HepG2 (cell line): ENCODE results near the gene LZTR1. TPM values are rescaled to one million over a fixed set of nuclear protein-coding genes. Genes with fewer than 3 reads are reported as not detected.

Experiments
- BORCS8-MEF2B ChIP-seq: sonication (generic); formaldehyde crosslinking; IDR thresholded peaks from 2 replicates; pipeline ENCODE4 v1.8.0; 2022; ENCODE audit warnings: mild to moderate bottlenecking, missing genetic modification reagents
- CAMTA2 ChIP-seq: sonication (generic); formaldehyde crosslinking; IDR thresholded peaks from 2 replicates; pipeline ENCODE4 v1.4.0; 2020; ENCODE audit warnings: mild to moderate bottlenecking, missing genetic modification reagents, borderline replicate concordance
- FOXO1 ChIP-seq: sonication (generic); formaldehyde crosslinking; IDR thresholded peaks from 2 replicates; pipeline ENCODE4 v1.4.0; 2020; ENCODE audit warnings: missing genetic modification reagents
- HOXD1 ChIP-seq: sonication (generic); formaldehyde crosslinking; IDR thresholded peaks from 2 replicates; pipeline ENCODE4 v1.5.0; 2020; ENCODE audit warnings: missing genetic modification reagents
- KLF16 ChIP-seq, 2 experiments: sonication (generic) in 1 of 2; formaldehyde crosslinking in 1 of 2; IDR thresholded peaks; 2 replicates each; pipeline versions ENCODE4 v1.6.1 to v1.8.0; 2016 to 2023; ENCODE audit warnings: missing genetic modification reagents in 2 of 2, missing compliant biosample characterization in 1 of 2
- MIXL1 ChIP-seq: IDR thresholded peaks from 2 replicates; pipeline ENCODE4 v1.6.1; 2016
- MXD4 ChIP-seq: IDR thresholded peaks from 2 replicates; pipeline ENCODE4 v1.6.1; 2016; ENCODE audit warnings: mild to moderate bottlenecking, missing biosample characterization, missing genetic modification reagents
- NR2F6 ChIP-seq, 2 experiments: IDR thresholded peaks; 2 replicates each; pipeline ENCODE4 v1.6.1; 2016; ENCODE audit warnings: antibody characterized with exemption in 1 of 2, mild to moderate bottlenecking in 1 of 2
- SOX6 ChIP-seq, 2 experiments: fragments of 450-650 bp in 1 of 2; sonication (generic) in 1 of 2; formaldehyde crosslinking in 1 of 2; IDR thresholded peaks; 2 replicates each; pipeline versions ENCODE4 v1.4.0 to v1.6.1; 2017 to 2020; ENCODE audit warnings: antibody characterized with exemption in 1 of 2, mild to moderate bottlenecking in 1 of 2, missing genetic modification reagents in 1 of 2
- TBX3 ChIP-seq: fragments of 450-650 bp; IDR thresholded peaks from 2 replicates; pipeline ENCODE4 v1.6.1; 2017; ENCODE audit warnings: antibody characterized with exemption, mild to moderate bottlenecking, inconsistent platforms, borderline replicate concordance
- ZNF101 ChIP-seq: sonication (generic); formaldehyde crosslinking; IDR thresholded peaks from 2 replicates; pipeline ENCODE4 v1.4.0; 2020; ENCODE audit warnings: mild to moderate bottlenecking, low read depth, missing genetic modification reagents, borderline replicate concordance
- polyA plus RNA-seq, 8 experiments: library from polyadenylated mRNA; depleted of rRNA in 3 of 8; stranded (reverse) in 7 of 8; unstranded in 1 of 8; fragments of >200 nt; fragmentation: Illumina TruSeq in 4 of 8; extraction: Trizol in 4 of 8; gene quantifications; 2 replicates each; pipeline versions ENCODE4 v1.2.1 to v1.2.3, GENCODE V29; 2011 to 2016; ENCODE audit warnings: low read depth in 4 of 8, missing spikeins in 1 of 8, mixed read lengths in 1 of 8; ENCODE audit not compliant: insufficient read depth in 1 of 8
- total RNA-seq, 5 experiments: library from RNA; depleted of rRNA; stranded (reverse); fragments of >200 nt; fragmentation: Illumina TruSeq; extraction: Trizol; gene quantifications; 2 replicates each; pipeline ENCODE4 v1.2.3, GENCODE V29; 2016; ENCODE audit warnings: low read depth in 1 of 5
- TF ChIP-seq, protein P1 (sequence below), 2 experiments: sonication (generic) in 1 of 2; formaldehyde crosslinking in 1 of 2; IDR thresholded peaks; 2 replicates each; pipeline versions ENCODE4 v1.5.1 to v1.6.1; 2011 to 2020; ENCODE audit warnings: borderline replicate concordance in 1 of 2, low read depth in 1 of 2, low read length in 1 of 2, mild to moderate bottlenecking in 1 of 2, missing genetic modification reagents in 1 of 2, moderate library complexity in 1 of 2
- TF ChIP-seq, protein P2 (sequence below): sonication (generic); formaldehyde crosslinking; IDR thresholded peaks from 2 replicates; pipeline ENCODE4 v1.8.1; 2023; ENCODE audit warnings: mild to moderate bottlenecking, moderate library complexity, missing genetic modification reagents
- TF ChIP-seq, protein P3 (sequence below): sonication (generic); formaldehyde crosslinking; IDR thresholded peaks from 2 replicates; pipeline ENCODE4 v1.5.0; 2020; ENCODE audit warnings: mild to moderate bottlenecking, missing genetic modification reagents
- TF ChIP-seq, protein P4 (sequence below): IDR thresholded peaks from 2 replicates; pipeline ENCODE4 v1.6.1; 2012; ENCODE audit warnings: low read depth, low read length, improper control_type of control experiment
- TF ChIP-seq, protein P5 (sequence below): sonication (generic); formaldehyde crosslinking; IDR thresholded peaks from 2 replicates; pipeline ENCODE4 v1.4.0; 2020; ENCODE audit warnings: missing genetic modification reagents
- TF ChIP-seq, protein P6 (sequence below): sonication (generic); formaldehyde crosslinking; IDR thresholded peaks from 2 replicates; pipeline ENCODE4 v1.4.0; 2020; ENCODE audit warnings: missing genetic modification reagents

LZTR1 gene
- total and polyA plus RNA-seq, 2 of the 13 experiments (the other 11 are each of a cell fraction or from before 2014, with no cell fraction given), result 21.8 to 22.4 TPM

DNA sequence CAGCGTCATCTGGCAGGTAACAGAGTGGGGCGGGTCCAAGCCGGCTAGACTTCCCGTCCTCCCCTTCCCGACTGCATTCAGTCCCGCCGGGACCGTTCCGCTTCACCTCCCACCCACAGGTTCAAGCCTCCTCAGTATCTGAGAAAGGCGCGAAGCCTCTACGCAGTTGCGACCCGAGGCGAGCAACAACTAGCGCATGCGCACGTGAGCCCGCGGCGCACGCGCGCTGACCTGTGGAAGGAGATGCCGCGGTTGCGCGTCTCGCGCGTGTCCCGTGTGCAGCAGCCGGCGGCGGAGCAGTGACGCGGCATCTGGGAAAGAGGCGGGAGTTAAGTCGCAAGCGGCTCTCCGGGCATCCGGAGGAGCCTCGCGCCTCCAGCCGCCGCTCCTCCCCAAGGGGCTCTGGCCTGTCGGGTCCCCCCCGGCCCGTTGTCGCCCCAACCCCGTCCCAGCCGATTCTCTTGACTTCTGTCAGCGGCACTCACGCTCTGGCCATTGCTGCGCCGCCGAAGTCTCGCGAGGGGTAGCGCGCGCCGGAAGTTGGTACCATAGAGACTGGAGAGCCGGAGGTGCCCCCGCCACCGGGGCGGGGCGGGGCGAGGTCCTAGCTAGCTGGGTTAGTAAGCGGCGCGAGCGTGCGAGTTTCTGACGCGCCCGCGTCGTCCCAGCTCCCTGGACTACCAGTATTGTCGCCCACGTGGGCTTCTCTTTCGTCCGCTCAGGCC is 19.7 kb downstream of the LZTR1 start, which contains the start of gene THAP7 (continued):
- TF ChIP-seq, protein P1, sequence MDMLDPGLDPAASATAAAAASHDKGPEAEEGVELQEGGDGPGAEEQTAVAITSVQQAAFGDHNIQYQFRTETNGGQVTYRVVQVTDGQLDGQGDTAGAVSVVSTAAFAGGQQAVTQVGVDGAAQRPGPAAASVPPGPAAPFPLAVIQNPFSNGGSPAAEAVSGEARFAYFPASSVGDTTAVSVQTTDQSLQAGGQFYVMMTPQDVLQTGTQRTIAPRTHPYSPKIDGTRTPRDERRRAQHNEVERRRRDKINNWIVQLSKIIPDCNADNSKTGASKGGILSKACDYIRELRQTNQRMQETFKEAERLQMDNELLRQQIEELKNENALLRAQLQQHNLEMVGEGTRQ (IDR thresholded peaks at IDR 0.05; ENCODE audit: low read depth, low read length), result peak; percentile 47; the same call in 1 of the 2 replicates
- TF ChIP-seq, protein P1 (CRISPR knock-in tag; IDR thresholded peaks at IDR 0.05; ENCODE audit: borderline replicate concordance), result peak; percentile 49
- TF ChIP-seq ZNF101 (CRISPR knock-in tag) (0 out of 2 replicates have a peak, but pooled peaks have one; percentile 29), MXD4 (CRISPR knock-in tag) (peak; percentile 81), MIXL1 (CRISPR knock-in tag) (peak; percentile 64; the same call in 1 of the 2 replicates), TBX3 (peak; percentile 50), KLF16 (CRISPR knock-in tag; IDR thresholded peaks at IDR 0.05) (peak; percentile 11 to 92; a peak in 2 of 4 replicates), NR2F6 (IDR thresholded peaks at IDR 0.05) (no peak), NR2F6 (CRISPR knock-in tag; IDR thresholded peaks at IDR 0.05) (peak; percentile 36), SOX6 (IDR thresholded peaks at IDR 0.05) (no peak), SOX6 (CRISPR knock-in tag; IDR thresholded peaks at IDR 0.05) (peak; percentile 82), HOXD1 (peak; percentile 59; the same call in 1 of the 2 replicates), BORCS8-MEF2B (CRISPR knock-in tag) (peak; percentile 69; the same call in 1 of the 2 replicates), FOXO1 (CRISPR knock-in tag) (peak; percentile 9), CAMTA2 (CRISPR knock-in tag) (peak; percentile 68; the same call in 1 of the 2 replicates)
- TF ChIP-seq, protein P2, sequence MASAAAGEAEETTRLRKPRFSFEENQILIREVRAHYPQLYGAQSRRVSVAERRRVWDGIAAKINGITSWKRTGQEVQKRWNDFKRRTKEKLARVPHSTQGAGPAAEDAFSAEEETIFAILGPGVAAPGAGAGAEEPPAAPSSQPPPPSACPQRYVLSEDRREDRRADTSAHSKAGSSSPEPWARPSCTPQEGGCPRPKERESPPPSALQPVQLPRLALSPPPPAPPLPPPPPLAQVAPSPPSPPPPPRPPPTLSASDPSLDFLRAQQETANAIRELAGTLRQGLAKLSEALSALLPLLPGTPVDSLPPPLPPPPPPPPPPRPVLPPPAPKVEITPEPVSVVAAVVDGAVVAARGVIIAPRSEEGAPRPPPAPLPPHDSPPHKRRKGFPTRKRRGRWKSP (CRISPR knock-in tag), result peak; percentile 63; the same call in 1 of the 2 replicates
- TF ChIP-seq, protein P3, sequence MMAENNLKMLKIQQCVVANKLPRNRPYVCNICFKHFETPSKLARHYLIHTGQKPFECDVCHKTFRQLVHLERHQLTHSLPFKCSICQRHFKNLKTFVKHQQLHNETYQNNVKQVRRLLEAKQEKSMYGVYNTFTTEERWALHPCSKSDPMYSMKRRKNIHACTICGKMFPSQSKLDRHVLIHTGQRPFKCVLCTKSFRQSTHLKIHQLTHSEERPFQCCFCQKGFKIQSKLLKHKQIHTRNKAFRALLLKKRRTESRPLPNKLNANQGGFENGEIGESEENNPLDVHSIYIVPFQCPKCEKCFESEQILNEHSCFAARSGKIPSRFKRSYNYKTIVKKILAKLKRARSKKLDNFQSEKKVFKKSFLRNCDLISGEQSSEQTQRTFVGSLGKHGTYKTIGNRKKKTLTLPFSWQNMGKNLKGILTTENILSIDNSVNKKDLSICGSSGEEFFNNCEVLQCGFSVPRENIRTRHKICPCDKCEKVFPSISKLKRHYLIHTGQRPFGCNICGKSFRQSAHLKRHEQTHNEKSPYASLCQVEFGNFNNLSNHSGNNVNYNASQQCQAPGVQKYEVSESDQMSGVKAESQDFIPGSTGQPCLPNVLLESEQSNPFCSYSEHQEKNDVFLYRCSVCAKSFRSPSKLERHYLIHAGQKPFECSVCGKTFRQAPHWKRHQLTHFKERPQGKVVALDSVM, result 0 out of 2 replicates have a peak, but pooled peaks have one; percentile 60
- TF ChIP-seq, protein P4, sequence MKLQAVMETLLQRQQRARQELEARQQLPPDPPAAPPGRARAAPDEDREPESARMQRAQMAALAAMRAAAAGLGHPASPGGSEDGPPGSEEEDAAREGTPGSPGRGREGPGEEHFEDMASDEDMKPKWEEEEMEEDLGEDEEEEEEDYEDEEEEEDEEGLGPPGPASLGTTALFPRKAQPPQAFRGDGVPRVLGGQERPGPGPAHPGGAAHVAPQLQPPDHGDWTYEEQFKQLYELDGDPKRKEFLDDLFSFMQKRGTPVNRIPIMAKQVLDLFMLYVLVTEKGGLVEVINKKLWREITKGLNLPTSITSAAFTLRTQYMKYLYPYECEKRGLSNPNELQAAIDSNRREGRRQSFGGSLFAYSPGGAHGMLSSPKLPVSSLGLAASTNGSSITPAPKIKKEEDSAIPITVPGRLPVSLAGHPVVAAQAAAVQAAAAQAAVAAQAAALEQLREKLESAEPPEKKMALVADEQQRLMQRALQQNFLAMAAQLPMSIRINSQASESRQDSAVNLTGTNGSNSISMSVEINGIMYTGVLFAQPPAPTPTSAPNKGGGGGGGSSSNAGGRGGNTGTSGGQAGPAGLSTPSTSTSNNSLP, result no peak
- TF ChIP-seq, protein P5, sequence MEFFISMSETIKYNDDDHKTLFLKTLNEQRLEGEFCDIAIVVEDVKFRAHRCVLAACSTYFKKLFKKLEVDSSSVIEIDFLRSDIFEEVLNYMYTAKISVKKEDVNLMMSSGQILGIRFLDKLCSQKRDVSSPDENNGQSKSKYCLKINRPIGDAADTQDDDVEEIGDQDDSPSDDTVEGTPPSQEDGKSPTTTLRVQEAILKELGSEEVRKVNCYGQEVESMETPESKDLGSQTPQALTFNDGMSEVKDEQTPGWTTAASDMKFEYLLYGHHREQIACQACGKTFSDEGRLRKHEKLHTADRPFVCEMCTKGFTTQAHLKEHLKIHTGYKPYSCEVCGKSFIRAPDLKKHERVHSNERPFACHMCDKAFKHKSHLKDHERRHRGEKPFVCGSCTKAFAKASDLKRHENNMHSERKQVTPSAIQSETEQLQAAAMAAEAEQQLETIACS, result peak; percentile 67
- TF ChIP-seq, protein P6, sequence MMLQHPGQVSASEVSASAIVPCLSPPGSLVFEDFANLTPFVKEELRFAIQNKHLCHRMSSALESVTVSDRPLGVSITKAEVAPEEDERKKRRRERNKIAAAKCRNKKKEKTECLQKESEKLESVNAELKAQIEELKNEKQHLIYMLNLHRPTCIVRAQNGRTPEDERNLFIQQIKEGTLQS (CRISPR knock-in tag), result no peak
